Bone marrow (tissue), 2 donors: ENCODE measurements around the gene CAB39.

Experiments used
- DNase-seq, 2 donors: peaks; one replicate each; lab custom pipeline; 2025; lab: John Stamatoyannopoulos, UW

Gene CAB39

DNA sequence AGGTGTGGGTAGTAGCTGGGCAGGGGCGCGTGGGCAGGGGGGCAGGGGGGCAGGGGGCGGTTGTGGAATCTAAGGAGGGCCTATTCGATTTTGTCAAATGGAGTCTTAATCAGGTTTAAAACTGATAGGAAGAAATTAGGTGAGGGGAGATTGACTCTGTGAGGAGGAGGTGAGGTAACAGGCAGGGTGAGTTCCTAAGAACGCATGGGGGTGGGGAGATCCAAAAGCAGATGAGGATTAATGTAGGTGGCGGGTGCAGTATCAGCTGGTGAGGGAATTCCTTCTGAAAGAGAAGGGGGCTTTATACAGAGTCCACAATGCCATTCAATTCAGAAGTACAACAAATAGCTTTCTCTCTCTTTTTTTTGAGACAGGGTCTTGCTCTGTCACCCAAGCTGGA, 72.7 kb downstream of the CAB39 start:
- DNase-seq, result no peak

DNA sequence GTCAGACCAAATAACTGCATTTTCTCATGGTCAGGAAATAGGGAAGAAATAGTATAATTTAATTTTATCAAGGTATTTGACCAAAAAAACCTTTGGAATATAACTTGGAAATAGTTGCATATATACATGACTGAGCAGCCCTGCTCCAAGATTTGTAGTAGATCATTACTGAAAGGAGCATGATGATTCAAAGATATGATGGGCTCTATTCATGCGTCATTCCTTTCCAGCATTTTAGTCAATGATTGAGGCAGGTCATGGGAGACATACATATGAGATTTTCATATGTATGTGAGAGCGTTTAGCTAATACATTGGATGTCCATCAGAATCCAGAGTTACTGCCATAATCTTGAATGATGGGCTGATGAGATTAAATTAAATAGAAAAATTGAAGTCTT, 74.5 kb downstream of the CAB39 start:
- DNase-seq, result no peak

DNA sequence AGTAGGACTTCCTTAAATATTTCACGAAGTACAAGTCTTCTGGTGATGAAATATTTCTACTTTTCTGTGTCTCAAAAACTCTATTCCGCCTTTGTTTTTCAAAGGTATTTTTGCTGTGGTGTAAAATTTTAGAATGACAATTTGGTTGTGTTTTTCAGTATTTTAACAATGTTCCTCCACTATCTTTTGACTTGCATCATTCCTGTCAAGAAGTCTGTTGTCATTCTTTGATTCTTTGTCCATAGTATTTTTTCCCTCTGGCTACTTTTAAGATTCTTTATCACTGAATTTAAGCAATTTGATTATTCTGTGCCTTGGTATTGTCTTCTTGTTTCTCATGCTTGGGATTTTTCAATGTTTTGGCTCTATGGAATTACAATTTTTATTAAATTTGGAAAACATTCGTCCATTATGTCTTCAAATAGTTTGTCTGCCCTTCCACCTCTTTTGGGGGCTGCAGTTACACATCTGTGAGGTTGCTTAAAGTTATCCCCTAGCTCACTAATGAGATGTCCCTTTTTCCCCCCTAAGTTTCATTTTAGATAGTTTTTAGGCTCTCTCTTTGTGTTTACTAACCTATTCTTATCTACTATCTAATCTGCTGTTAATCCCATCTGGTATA, 76.0 kb downstream of the CAB39 start:
- DNase-seq, result no peak

DNA sequence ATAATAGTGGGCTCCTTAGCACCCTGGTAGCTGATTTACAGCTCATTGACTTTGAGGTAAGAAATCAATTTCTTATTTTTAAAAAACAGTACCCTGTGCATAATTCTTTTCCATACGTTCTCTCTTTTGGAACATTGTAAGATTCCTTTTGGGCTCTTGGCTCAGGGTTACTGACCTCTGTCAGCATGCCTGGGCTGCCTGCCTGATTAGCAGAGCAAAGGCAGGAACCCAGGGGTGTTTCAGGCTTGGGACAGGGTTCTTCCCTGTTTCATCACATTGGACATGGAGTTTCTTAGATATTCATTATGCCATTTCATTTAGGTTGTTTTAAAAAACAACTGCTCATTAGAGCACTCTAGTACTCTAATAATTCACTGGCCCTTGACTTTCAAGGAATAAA, 78.3 kb downstream of the CAB39 start:
- no peak for DNase-seq

DNA sequence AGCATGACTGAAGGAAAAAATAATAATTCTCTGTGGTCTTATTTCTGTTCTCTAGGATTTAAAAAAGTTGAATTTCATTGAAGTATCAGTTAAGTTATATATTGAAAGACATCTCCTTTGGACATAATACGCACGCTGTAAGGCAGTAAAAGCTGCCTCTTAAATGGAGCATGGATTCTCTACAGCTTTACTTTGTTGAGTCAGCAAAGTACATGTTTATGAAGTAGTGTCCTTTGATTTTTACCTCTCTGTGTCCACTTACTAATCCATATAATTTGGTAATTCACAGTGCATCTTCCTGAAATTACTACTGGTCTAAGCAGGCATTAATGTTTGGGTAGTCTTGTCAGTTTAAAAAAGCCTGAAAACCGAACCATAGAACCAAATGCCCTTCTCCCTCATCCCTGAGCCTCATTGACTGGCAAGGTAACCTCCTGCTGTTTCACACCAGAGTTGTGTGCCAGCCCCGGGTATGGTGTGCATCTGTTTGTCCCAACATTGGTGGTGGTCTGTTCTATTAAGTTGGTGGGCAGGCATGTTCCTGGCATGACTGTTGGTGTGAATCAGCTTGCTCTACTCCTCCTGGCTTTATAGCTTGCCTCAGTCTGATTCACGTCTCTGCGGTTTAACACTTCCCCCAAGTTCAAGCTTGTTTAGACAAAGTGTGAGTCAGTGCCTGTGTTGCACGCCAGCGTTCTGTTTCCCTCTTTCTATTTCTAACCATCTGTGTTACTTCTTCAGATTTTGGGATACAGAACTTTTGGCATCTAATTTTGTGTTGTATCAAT, 81.1 kb downstream of the CAB39 start:
- peak; percentile 32 to 99 for DNase-seq

DNA sequence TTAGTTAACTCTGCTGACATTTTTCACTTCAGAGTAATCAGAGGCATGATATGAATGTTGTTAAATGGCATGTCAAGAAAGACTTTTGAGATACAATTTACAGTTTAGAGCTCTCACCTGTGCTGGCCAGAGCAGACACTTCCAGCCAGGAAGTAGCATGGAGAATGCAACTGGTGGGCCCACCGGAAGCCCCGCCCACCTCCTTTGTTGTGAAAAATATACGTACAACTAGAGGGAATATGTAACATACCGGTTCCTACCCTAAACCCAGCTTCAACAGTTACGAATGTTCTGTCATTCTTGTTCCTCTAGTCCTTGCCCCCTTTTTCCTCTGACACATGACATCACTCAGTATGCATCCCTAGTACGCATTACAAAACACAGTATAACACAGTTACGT, 81.9 kb downstream of the CAB39 start:
- DNase-seq, result no peak

DNA sequence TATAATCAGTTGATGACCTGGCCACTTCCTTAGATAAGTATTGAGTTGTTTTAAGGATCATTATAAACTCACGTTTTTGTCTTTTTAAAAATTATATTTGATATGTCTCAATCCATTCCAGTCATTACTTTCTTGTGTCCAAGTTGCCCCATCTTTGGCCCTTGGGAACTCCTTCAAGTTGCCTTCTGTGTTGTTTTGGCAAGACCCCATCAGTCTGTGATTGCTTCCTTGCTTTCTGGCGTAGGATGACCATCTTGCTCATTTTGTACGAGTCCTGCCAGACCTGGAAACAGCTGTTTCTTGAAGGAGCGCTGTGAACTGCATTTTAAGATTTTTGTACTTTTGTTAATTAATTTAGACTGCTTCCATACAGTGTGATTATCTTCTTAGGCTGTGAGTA, 83.2 kb downstream of the CAB39 start:
- no peak for DNase-seq

DNA sequence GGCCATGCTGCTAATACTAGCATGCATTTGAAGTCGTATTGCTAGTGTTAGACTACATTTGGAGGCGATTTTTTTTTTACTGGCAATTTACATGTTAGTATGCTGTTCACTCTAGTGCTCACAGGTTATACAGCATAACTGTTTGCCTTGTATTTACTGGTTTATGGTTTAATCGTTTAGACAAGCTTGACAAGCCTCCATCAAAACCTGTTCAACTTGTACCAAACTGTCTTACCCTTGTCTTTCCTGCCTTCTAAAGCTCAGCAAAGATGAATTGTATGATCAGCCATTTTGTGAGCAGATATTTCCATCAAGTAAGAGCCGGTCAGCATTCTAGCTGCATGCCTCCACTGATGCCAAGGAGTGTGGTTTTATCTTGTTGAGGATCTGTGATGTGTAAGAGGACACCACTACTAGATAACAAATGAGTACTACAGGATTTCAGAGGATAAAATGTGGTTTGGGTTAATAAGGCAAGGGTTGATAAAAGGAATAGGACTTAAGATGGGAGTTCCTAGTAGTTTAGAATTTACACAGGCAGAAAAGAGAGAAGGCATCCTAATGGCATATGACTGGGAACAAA, 83.7 kb downstream of the CAB39 start:
- DNase-seq, result no peak

DNA sequence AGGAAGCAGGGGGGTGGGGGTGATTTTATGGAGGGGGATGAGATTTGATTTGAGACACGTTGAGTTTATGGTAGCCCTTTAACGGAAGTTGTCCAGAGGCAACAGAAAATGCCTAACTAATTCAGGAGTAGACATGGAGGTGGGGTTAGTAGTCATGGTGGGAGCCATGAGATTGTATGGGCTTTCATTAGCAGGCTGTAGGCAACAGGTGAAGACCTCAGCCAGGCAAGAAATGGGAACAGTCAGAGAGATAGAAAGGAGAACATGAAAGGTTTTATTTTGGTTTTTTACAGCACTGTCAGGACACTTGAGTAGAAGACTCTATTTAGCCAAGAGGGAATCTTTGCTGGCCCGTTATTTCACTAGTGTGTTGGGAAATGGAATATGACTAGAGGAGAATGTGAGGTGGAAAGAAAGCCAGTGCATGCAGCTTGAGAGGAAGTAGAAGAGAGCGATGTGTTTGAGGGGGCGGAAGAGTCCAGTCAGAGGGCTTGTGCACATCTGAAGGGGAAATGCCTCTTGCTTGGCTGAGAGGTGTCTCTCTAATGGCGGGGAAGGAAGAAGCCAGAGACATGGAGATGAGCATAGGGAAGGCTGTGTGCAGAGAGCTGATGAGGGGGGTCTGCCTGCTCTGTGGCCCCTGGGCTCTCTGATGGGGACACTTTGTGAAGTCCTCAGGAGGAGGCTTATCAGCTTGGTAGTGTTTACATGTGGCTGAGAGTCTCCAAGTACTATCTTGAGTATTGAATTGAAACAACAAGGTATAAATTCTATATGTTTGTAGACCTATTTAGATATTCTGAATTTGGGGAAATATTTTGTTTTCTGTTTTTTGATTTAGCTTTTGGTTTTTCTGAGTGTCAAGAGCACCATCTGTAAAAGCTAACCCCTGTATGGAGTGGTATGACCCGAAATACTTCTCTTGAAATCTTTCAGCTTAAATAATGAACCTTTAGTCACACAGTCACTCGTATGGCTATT, 85.2 kb downstream of the CAB39 start:
- peak in 1 of 2 donors; percentile 71 for DNase-seq

DNA sequence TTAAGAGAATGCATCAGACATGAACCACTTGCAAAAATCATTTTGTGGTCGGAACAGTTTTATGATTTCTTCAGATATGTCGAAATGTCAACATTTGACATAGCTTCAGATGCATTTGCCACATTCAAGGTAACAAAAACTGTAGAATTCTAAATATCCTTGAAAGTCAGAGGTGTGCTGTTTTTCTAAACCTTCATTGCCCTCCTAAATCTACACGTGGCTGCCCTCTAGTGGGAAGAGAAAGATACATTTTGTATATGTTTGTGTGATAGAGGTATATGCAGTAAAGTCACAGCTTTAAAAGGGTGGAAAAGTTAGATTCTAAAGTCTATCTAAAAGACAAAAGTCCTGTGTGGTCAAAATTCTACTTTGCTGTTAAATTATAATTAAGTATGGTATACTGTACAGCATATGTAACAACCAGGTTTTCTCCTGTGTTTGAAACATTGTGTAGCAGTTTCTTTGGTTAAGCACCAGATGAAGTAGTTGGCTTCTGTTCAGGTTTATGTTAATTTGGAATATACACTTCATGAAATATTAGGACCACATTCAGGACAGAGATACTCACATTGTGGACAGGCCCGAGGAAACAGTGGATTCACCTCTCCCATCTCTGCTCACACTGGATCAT, 86.2 kb downstream of the CAB39 start:
- peak in 1 of 2 donors; percentile 46 for DNase-seq

DNA sequence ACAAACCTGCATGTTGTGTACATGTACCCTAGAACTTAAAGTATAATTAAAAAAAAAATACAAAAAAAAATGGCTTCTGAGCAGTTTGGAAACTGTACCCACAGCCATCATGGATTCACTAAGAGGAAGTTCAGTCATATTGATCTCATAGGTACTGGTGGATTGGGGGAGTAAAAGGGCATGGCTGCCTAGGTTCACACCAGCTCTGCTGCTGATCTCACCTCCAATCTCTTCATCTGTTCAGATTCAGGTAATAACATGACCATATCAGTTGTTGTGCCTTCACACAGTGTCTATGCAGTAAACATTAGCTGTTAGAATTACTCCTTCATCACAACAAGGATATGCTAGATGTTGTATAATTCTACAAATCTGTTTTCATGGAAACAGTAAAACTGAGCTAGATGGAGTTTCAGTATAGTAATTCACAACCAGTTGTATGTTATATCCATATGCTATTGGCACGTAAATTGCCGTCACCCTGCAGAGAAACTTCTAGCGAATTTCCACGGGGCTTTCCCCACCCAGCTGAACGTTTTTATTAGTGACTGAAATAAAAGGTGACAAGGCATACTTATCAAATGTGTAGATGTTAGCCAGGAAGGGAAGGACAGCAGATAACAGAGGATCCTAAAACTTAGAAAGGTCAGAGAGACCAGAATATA, 92.8 kb downstream of the CAB39 start:
- DNase-seq, result no peak

- DNase-seq, result no peak
Observed at GRCh38 chr2:230807729-230808128, 95.1 kb downstream of the CAB39 start.

- DNase-seq, result no peak
Observed at GRCh38 chr2:230809015-230809414, 96.4 kb downstream of the CAB39 start.

DNA sequence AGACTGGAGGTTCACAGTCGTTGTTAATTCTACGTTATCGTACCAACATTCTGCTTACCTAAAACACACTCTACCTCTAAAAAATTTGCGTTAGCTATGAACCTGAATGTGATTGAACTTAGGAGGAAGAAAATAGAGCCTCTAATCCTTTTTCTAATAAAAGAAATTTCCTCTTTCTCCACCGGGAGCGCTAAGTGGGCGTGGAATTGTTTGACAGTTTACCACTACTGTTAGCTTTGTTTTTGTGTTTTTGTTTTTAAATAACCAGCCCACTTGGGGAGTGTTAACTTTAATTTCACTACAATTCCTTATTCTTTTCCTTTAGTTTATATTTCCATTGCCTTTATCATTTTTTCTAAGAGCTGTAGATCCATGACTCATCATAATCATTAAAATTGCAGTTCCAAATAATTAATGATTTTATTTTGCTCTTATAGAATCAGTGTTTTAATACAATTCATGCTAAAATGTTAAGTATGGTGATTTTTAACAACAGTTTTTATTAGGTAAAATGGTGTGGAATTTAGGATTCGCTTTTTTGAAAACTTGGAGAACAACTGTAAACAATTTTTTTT, 97.1 kb downstream of the CAB39 start:
- no peak for DNase-seq

DNA sequence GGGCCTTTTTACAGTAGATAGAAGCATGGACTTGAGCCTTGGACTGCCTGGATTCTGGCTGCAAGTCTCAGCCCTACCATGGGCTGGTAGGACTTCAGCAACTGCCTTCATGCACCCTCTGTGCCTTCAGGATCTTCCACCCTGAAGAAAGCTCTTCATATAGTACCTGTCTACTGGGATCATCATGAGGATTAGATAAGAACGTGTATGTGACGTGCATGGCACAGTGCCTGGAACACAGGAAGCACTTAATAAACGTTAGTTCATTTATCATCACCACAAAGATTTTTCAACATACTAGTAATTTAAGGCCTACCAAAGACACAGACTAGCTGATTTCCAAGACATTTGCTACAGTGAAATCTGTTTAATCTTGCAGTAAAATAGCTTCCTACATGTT, 98.9 kb downstream of the CAB39 start:
- DNase-seq, result no peak

GRCh38 chr2:230812033-230812432, 99.4 kb downstream of the CAB39 start:
- DNase-seq, result no peak

GRCh38 chr2:230814616-230815015, 102.0 kb downstream of the CAB39 start:
- peak in 1 of 2 donors; percentile 30 for DNase-seq

GRCh38 chr2:230815088-230815487, 102.4 kb downstream of the CAB39 start:
- DNase-seq, result no peak

- no peak for DNase-seq
Observed at GRCh38 chr2:230816735-230817134, 104.1 kb downstream of the CAB39 start.

DNA sequence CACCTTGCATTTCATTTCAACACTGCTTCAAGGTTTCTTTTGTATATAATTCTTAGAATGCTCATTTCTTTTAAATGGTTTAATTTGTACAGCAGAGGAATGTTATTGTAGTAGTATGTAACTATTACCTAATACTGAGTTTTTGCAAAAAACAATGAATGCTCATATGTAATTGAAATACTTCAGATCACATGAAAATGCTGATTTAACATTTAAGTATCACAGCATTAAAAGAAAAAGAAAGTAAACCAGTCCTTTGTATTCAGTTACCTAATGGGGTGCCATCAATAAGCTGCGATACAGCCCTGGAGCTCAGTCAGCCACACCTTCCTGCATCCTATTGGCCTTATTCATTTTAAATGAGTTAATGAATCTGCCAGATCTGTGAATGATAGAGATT, 106.8 kb downstream of the CAB39 start:
- no peak for DNase-seq
